B cell (primary cell): Measurements from ENCODE around the gene CRYBG2. TPM values are rescaled to one million over a fixed set of nuclear protein-coding genes. Genes with fewer than 3 reads are reported as not detected.

ENCODE experiments used
- ATAC-seq: fragments of 200-7000 bp; cut with Tn5 transposase; one replicate; pipeline ENCODE4 v1.10.0; 2021; ENCODE audit warnings: low read depth, mild to moderate bottlenecking, moderate number of reproducible peaks, moderate library complexity
- CTCF ChIA-PET: fragments of 350-600 bp; sonication (Branson Sonifier 250); formaldehyde crosslinking; loops from one replicate; lab custom pipeline; 2021; ENCODE audit warnings: antibody characterized with exemption, inconsistent platforms; lab: Charles Lee
- POLR2A ChIA-PET: fragments of 350-600 bp; sonication (Branson Sonifier 250); formaldehyde crosslinking; loops from one replicate; lab custom pipeline; 2021; ENCODE audit warnings: antibody characterized with exemption; lab: Charles Lee
- DNase-seq: peaks from one replicate; pipeline ENCODE4 v3.0.0; 2013
- H2AFZ ChIP-seq: 2 replicates; pipeline ENCODE4 v1.6.1; 2012; ENCODE audit warnings: mild to moderate bottlenecking, low read depth, low read length; ENCODE audit not compliant: insufficient read depth, poor library complexity, severe bottlenecking
- H3K27ac ChIP-seq, 2 donors: 1 replicate in 1 of 2; 2 replicates in 1 of 2; pipeline ENCODE4 v1.5.1; 2012 to 2013; ENCODE audit warnings: low read length in 2 of 2, mild to moderate bottlenecking in 2 of 2, moderate library complexity in 1 of 2
- H3K27me3 ChIP-seq, 4 experiments: fragments of 200-600 bp in 1 of 4; sonication (generic) in 1 of 4; replicated peaks in 1 of 4; 1 replicate in 2 of 4; 2 replicates in 2 of 4; pipeline versions ENCODE4 v1.6.1 to v1.7.0; 2013 to 2016; ENCODE audit warnings: low read length in 3 of 4, mild to moderate bottlenecking in 2 of 4, mixed read lengths in 1 of 4, moderate library complexity in 1 of 4; ENCODE audit not compliant: insufficient read depth in 4 of 4, control insufficient read depth in 3 of 4; ENCODE audit errors: control extremely low read depth in 1 of 4
- H3K36me3 ChIP-seq, 2 experiments: replicated peaks in 1 of 2; 1 replicate in 1 of 2; 2 replicates in 1 of 2; pipeline versions ENCODE4 v1.6.1 to v1.7.1; 2013; ENCODE audit warnings: low read length in 1 of 2; ENCODE audit not compliant: insufficient read depth in 2 of 2, control insufficient read depth in 1 of 2; ENCODE audit errors: control extremely low read depth in 1 of 2, extremely low read depth in 1 of 2
- H3K4me1 ChIP-seq, 2 donors: fragments of 200-600 bp in 1 of 2; sonication (generic) in 1 of 2; 1 replicate in 1 of 2; 2 replicates in 1 of 2; pipeline versions ENCODE4 v1.5.1 to v1.6.1; 2013 to 2017; ENCODE audit warnings: low read length in 2 of 2; ENCODE audit not compliant: control insufficient read depth in 2 of 2, insufficient read depth in 2 of 2
- H3K4me2 ChIP-seq: replicated peaks from 2 replicates; pipeline ENCODE3; 2012; ENCODE audit warnings: mild to moderate bottlenecking, low read depth, low read length; ENCODE audit not compliant: poor library complexity, severe bottlenecking
- H3K4me3 ChIP-seq, 5 experiments: fragments of 200-600 bp in 1 of 5; sonication (generic) in 1 of 5; 1 replicate in 3 of 5; 2 replicates in 2 of 5; pipeline versions ENCODE4 v1.5.1 to v1.7.0; 2011 to 2016; ENCODE audit warnings: low read length in 4 of 5, mild to moderate bottlenecking in 4 of 5, low read depth in 2 of 5, control low read depth in 1 of 5, moderate library complexity in 1 of 5; ENCODE audit not compliant: insufficient read depth in 1 of 5; ENCODE audit errors: control extremely low read depth in 1 of 5, extremely low read depth in 1 of 5
- H3K79me2 ChIP-seq: fragments of 200-600 bp; sonication (generic); one replicate; pipeline ENCODE4 v1.6.0; 2016; ENCODE audit warnings: low read length; ENCODE audit not compliant: control insufficient read depth, insufficient read depth
- H3K9ac ChIP-seq: fragments of 200-600 bp; sonication (generic); 2 replicates; pipeline ENCODE4 v1.6.1; 2017; ENCODE audit warnings: mild to moderate bottlenecking, low read length, moderate library complexity
- H3K9me3 ChIP-seq, 3 donors: one replicate each; pipeline versions ENCODE4 v1.6.1 to v1.7.1; 2013; ENCODE audit warnings: low read length in 2 of 3; ENCODE audit not compliant: control insufficient read depth in 2 of 3, insufficient read depth in 1 of 3; ENCODE audit errors: control extremely low read depth in 1 of 3
- H4K20me1 ChIP-seq: 2 replicates; pipeline ENCODE4 v1.6.0; 2012; ENCODE audit warnings: mild to moderate bottlenecking, low read length; ENCODE audit not compliant: insufficient read depth, control insufficient read depth, poor library complexity, severe bottlenecking
- H3K27ac Mint-ChIP-seq: one replicate; pipeline ENCODE4 v1.8.0; 2021; ENCODE audit warnings: mixed read lengths
- H3K27me3 Mint-ChIP-seq: one replicate; pipeline ENCODE4 v1.8.0; 2021; ENCODE audit warnings: mixed read lengths
- H3K4me1 Mint-ChIP-seq: one replicate; pipeline ENCODE4 v1.8.0; 2021; ENCODE audit warnings: mixed read lengths
- H3K4me3 Mint-ChIP-seq: one replicate; pipeline ENCODE4 v1.8.0; 2021; ENCODE audit warnings: mixed read lengths
- H3K9me3 Mint-ChIP-seq: one replicate; pipeline ENCODE4 v1.8.0; 2022; ENCODE audit warnings: mixed read lengths; ENCODE audit not compliant: insufficient read depth
- CTCF ChIP-seq: fragments of 200-600 bp; IDR thresholded peaks from one replicate; pipeline ENCODE4 v1.8.0; 2022; ENCODE audit warnings: antibody characterized with exemption, mild to moderate bottlenecking
- EZH2 ChIP-seq: IDR thresholded peaks from 2 replicates; pipeline ENCODE4 v1.6.1; 2012; ENCODE audit warnings: borderline replicate concordance, low read depth, mild to moderate bottlenecking, moderate library complexity, low read length; ENCODE audit not compliant: insufficient read depth, poor library complexity, severe bottlenecking
- WGBS: methylation state at CpG from one replicate; pipeline ENCODE4 v1.1.5; 2013; ENCODE audit warnings: missing lambda C conversion rate; ENCODE audit not compliant: insufficient coverage; 5-methylcytosine and 5-hydroxymethylcytosine counted together
- intact Hi-C: fragments of 100-400 bp; cut with micrococcal nuclease; formaldehyde crosslinking; loops from one replicate; pipeline ENCODE4 v1.10.0; 2022
- polyA plus RNA-seq: library from polyadenylated mRNA; depleted of rRNA; stranded (reverse); fragments of >200 nt; gene quantifications from 2 replicates; pipeline ENCODE4 v1.2.3, GENCODE V29; 2012
- total RNA-seq, 2 donors: library from RNA; stranded (reverse); fragments of 120-200 nt in 1 of 2; gene quantifications; 1 replicate in 1 of 2; 2 replicates in 1 of 2; pipeline versions ENCODE4 v1.2.3 to v1.2.4, GENCODE V29; 2013 to 2022

The CRYBG2 gene
- total and polyA plus RNA-seq, 2 donors (not counting 1 experiment from before 2014, with no cell fraction given), result 3.3 to 5.3 TPM

DNA sequence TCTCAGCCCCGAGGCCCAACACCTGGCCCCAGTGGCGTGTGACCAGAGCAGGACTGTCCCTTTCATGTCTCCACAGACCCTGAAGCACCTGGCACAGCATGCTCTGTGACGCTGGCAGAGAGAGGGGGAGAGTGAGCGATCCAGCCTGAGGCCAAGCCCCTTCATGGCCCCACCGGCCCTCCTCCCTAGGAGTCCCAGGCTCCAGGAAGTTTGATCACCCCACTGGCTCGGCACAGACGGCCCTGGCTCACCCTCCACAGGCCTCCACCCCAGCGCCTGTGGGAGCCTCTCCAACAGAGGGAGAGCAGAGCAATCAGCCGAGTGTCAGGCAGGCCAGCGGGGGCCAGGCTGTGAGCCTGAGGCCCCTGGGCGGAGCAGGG lies 63.1 kb downstream of the CRYBG2 start:
- Histone ChIP-seq H3K4me3 (no peak overlapping the region), H3K79me2 (peaks cover 27% of the 10 kb centered on the region), H3K4me2 (peak overlapping the region; percentile 65), H3K27ac (peak overlapping the region; percentile 93 to 96), H3K4me1 (peaks cover 74 to 81% of the 10 kb centered on the region in 2 donors), H4K20me1 (no peaks in the 10 kb centered on the region), H3K36me3 (peaks cover 0 to 2% of the 10 kb centered on the region in 2 experiments), H3K27me3 (no peaks in the 10 kb centered on the region), H2AFZ (peak overlapping the region; percentile 3), H3K9me3 (no peaks in the 10 kb centered on the region), H3K9ac (peak overlapping the region; percentile 21)
- Mint-ChIP-seq H3K27me3 (no peaks in the 10 kb centered on the region), H3K9me3 (no peaks in the 10 kb centered on the region), H3K27ac (peak overlapping the region; percentile 97), H3K4me1 (peaks cover 81% of the 10 kb centered on the region), H3K4me3 (peak overlapping the region; percentile 86)
- TF ChIP-seq CTCF, result no peak
- intact Hi-C loops, result no loop called here
- ChIA-PET CTCF (interaction anchor here (0.9 to 26.4 kb wide), 3 partner anchors 14 to 319 kb away, joined by 3 to 1400 read pairs (median 166); partner anchors contain the start of genes CD52, SH3BGRL3 and UBXN11), POLR2A (interaction anchor here (3.0 to 21.9 kb wide), 4 partner anchors 10 to 27 kb away, joined by 12 to 1239 read pairs (median 54); partner anchors contain the start of genes CD52, SH3BGRL3 and UBXN11)
- DNase-seq (no peak), ATAC-seq (no peak)
- WGBS, result 39% methylated on average over 7 of the region's 11 CpGs

GRCh38 chr1:26290122-26290881 lies 63.6 kb downstream of the CRYBG2 start:
- Histone ChIP-seq H3K79me2 (peaks cover 27% of the 10 kb centered on the region), H4K20me1 (no peaks in the 10 kb centered on the region), H3K27ac (peak overlapping the region; percentile 93 to 96), H3K9me3 (no peaks in the 10 kb centered on the region), H3K36me3 (no peaks in the 10 kb centered on the region), H3K27me3 (no peaks in the 10 kb centered on the region), H3K9ac (peak overlapping the region; percentile 21), H2AFZ (peak overlapping the region; percentile 23), H3K4me1 (peaks cover 80 to 86% of the 10 kb centered on the region in 2 donors), H3K4me3 (peak overlapping the region in 1 of 5 experiments; percentile 24), H3K4me2 (peak overlapping the region; percentile 65)
- WGBS, result 48% methylated on average over 6 of the region's 11 CpGs
- TF ChIP-seq CTCF (no peak), EZH2 (no peak)
- Mint-ChIP-seq H3K4me3 (peak overlapping the region; percentile 86), H3K27ac (peak overlapping the region; percentile 97), H3K9me3 (no peaks in the 10 kb centered on the region), H3K27me3 (no peaks in the 10 kb centered on the region), H3K4me1 (peaks cover 83% of the 10 kb centered on the region)
- DNase-seq (peak; percentile 60), ATAC-seq (peak; percentile 0)
- CTCF ChIA-PET, result interaction anchor here (0.9 to 26.4 kb wide), 6 partner anchors 10 to 319 kb away, joined by 3 to 1400 read pairs (median 46); partner anchors contain the start of genes CD52, SH3BGRL3 and UBXN11
- POLR2A ChIA-PET, result interaction anchor here (0.6 to 21.9 kb wide), 7 partner anchors 9 to 88 kb away, joined by 3 to 1239 read pairs (median 12); partner anchors contain the start of genes CD52, SH3BGRL3 and UBXN11
- intact Hi-C loops, result no loop called here
